GM21390 (cell line): ENCODE measurements around the gene CBLIF.
"Not testable (repeated sequence)": the region's sequence is repeated elsewhere in the genome, so short reads cannot be mapped to it uniquely, and the experiment has no call there.

Source experiments
- ATAC-seq: cut with Tn5 transposase; IDR thresholded peaks from one replicate; pipeline ENCODE4 v1.9.1; 2021; ENCODE audit not compliant: unreplicated experiment

The CBLIF gene

DNA sequence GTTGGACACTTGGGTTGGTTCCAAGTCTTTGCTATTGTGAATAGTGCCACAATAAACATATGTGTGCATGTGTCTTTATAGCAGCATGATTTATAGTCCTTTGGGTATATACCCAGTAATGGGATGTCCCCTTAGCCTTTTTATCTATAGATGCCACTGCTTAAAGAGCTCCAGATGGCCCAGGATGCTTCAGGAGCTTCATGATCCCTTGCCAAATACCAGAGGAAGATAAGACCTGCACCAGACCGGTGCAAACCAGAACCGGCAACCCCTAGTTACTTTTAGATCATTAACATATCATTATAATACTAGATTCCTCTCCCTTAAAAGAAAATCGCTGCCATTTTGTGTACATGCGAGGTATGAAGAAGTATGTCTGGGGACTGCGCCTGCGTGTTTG is 3.1 kb upstream of the CBLIF start:
- not testable (repeated sequence) for ATAC-seq

DNA sequence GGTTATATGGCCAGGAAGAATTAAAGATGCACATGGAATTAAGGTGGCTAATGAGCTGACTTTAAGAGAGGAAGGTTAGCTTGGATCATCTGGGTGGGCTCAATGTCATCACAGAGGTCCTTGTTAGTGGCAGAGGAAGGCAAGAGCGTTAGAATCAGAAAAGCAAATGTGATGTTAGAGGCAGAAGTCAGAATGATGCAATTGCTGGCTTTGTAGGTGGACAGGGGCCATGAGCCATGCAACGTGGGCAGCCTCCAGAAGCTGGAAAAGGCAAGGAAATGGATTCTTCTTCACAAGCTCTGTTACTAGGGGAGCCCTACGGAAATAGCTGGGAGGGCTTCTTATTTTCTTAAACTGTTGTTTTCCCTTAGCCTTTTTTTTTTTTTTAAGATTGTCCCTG is 2.3 kb upstream of the CBLIF start:
- no peak for ATAC-seq

DNA sequence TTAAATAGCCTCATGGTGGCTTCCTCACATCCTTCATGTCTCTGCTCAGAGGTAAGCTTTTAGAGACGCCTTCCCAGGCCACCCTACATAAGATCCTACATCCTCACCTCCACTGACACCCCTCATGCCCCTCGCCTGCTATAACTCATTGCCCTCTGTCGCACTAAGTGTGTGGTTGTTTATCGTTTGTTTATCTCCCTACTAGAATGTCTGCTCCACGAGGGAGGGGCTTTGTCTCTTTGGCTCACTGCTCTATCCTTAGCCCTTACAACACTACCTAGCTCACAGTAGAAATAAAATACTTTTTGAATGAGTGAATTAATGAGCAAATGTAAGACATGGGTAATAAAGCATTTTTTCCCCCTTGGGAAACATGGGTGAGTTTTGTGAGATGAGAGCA is 1.3 kb upstream of the CBLIF start:
- ATAC-seq, result no peak

DNA sequence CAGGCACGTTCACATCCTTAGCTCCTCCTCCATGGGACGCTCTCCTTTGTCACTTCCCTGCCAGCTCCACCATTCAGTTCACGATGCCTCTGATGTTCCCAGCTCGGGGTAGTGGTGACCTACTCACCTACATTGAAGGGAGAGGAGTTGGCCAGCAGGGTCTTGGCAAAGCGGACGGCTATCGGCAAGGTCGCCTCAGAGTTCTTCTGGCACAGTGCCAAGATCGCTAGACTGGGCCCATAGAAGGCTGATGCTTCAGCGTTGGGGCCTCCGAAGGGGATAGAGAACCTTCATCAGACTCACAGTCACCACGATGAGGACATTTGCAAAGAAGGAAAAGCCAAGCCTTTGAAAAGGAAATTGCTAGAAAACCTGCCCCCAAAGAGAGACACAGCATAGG is 3.0 kb downstream of the CBLIF start:
- no peak for ATAC-seq

DNA sequence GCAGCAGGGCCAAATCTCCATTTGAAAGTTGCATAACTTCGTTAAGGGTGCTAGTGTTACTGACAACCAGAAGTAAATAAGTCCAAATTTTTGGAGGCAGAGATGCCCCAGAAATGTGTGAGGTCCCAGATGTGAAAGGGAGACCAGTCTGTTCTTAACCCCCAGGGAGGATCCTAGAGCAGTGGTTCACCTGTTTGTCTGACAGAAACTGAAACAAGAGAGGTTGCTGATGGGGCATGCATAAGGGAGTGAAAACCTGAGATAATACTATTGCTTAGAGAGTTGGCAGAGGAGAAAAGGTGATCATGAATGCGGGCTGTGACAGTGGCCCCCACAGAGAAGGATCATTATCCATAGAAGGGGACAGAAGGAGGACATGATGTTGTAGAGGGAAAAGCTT is 3.8 kb downstream of the CBLIF start:
- peak; percentile 53 for ATAC-seq

DNA sequence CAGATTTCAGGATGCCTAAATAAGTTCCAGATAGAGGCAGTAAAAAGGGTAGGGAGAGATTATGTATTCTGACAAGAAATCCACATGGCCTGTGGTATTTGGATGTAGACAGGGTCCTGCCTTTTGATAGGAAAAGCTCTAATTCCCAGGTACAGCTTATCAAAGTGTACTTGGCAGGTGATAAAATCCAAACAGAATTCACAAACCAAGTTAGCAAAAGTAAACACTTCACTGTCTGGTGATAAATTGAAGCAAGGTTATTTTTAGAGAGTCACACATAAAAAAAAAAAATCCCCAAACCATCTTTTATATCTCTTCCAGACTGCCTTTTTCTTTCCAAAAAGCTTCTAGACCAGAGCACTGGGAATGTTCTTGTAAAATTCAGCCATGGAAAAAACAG is 5.7 kb downstream of the CBLIF start:
- no peak for ATAC-seq

DNA sequence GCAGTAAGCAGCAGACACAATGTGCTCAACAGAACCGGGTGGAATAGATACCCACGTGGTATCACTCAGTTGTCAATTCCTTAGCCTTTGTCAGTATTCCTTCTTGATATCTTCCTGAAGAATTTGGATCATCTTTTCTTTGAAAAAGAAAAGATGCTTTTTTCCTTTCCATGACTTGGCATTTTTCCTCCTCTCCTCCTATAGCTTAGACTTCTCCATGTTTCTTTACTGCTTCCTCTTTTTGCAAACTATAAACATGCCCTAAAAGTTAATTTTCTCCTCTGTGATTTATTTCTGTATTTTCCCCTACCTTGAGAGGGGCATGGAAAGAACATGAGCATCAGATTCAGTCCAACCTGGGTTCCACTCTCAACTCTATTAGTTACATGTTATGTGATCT is 11.7 kb downstream of the CBLIF start:
- ATAC-seq, result no peak

DNA sequence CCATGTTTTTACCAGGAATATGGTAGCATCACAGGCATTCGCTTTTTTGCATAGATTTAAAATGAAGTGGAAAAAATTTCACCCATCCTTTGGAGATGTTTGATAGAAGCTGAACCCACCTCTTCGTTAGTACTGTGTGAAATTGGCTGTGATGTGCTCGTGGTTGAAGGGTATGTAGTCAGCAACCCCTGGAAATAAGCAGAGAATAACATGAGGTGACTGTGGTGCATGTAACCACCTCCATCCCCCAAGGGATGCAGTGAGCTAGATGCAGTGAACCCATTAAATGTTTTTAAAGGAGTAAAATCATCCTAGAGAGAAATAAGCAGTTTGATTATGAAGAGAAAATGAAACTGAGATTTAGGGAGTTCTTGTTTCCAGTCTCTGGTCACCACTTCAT is 15.9 kb downstream of the CBLIF start:
- ATAC-seq, result no peak

DNA sequence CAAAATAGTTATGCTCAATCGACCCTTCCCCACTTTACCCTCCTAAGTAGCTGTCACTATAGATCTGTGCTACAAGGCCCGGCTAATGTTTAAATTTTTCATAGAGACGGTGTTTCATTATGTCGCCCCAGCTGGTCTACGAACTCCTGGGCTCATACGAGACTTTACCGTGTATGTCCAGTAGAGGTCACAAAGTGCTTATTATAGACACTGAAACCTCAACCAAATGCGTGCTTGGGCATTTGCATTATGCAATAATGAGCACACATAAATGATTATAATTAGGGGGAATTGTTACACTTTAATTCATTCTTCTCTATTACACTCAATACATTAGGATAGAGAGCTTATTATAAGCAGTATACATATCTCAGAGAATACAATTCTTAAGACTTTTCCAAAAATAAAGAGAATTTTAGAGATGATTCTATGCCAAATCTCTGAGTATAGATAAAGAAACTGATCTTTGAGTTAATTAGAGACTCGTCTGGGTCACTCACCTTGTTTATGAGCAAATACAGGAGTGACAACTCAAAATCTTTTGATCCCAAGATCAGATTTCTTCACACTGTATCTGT is 22.2 kb downstream of the CBLIF start:
- ATAC-seq, result peak; percentile 84

DNA sequence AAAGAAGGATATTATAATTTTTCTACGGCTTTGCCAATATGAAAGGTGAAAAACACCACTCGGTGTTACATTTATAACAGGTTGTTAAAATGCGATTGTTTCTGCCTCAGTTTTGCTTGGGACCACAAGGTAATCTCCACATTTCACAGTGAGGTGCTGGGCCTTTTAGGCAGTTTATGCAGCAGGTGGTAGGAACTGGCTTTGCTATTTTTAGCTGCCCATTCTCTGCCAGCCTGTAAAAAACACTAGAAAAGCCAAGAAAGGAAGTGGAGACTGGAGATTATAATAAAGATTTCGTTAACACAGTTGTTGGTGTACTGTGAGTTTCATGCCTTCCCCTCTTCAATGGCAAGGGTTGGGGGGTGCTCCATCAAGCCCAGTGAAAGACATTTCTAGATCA is 26.7 kb downstream of the CBLIF start:
- no peak for ATAC-seq

DNA sequence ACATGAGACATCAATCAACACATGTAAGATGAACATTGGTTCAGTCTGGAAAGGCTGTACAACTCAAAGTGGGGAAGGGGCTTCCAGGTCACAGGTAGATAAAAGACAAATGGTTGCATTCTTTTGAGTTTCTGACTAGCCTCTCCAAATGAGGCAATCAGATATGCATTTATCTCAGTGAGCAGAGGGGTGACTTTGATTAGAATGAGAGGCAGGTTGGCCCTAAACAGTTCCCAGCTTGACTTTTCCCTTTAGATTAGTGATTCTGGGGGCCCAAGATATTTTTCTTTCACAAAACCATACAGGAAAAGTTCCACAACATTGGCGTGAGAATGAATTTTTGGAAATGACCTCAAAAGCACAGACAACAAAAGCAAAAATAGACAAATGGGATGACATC is 28.9 kb downstream of the CBLIF start:
- not testable (repeated sequence) for ATAC-seq

DNA sequence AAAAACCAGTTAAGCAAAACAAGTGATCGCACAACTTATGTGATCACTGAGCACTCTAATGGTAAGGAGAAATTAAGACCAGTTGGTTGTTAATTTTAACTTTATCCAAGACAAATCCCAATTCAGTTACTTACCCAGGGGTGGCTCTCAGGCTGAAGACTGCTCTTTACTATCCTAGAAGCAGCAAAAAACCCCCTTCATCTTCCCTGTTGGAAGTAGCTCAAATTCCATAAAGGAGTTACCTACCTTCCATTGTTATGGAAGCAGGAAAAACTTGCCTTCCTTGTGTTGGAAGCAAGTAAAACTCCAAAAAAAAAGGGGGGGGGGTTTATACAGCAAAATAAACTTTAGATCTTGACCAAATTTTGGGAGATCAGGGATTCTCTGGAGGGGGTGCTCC is 29.5 kb downstream of the CBLIF start:
- ATAC-seq, result no peak

DNA sequence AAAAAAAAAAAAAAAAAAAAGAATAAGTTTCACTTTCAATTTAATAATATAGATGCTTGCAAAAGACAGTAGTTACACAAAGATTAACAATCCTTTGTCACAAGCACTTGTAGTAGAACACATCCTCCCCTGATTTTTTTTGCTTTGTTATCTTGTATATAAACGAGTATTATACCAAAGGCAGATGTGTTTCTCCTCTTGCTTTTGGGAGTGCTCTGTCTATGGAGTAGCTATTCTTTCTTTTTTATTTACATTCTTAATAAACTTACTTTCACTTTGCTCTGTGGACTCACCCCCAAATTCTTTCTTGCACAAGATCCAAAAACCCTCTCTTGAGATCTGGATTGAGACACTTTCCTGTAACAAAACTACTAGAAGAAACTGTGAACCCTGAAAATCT is 31.3 kb downstream of the CBLIF start:
- ATAC-seq, result no peak

DNA sequence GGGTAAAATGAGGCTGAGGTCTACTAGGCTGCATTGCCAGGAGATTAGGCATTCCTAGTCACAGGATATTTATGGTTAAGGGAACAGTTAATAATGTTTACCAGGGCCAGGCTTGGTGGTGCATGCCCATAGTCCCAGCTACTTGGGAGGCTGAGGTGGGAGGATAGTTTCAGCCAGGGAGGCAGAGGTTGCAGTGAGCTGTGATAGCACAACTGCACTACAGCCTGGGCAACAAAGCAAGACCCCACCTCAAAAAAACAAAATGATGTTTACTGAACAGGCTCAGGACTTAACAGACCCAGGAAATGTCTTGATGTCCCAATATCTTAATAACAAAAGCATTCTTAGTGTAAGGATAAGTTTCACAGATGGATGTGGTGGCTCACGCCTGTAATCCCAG is 31.9 kb downstream of the CBLIF start:
- ATAC-seq, result no peak

DNA sequence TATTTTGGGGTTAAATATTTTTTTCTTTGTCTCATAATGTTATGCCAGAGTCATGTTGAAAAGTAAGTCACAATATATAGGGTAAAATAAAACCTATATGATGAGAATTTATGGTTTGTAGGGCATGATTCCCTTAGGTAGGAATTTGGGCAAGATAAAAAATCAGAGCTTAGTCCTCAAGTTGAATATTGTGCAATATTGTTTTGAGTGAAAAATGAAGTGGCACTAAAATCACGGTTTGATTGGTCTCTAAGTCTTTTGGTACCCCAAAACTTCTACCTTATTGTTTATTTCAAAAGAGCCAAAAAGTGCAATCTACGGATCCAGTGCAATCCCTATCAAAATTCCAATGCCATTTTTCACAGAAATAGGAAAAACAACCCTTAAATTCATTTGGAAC is 33.1 kb downstream of the CBLIF start:
- ATAC-seq, result no peak

DNA sequence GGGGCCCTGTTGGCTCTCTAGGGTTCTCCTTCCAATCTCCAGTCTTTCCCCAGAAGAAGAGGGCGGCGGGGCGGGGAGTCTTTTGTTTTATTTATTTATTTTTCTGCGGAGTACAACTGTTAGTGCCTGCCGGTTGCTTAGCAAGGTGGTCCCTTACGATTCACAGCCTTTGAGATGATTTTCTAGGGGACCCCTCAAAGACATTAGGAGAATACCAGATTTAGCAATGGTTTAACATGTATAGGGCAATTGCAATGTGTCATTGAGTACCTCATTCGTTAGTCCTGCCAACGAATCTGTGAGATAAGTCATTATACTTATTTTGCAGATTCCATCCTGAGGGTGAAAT is 34.4 kb downstream of the CBLIF start:
- ATAC-seq, result peak; percentile 3

DNA sequence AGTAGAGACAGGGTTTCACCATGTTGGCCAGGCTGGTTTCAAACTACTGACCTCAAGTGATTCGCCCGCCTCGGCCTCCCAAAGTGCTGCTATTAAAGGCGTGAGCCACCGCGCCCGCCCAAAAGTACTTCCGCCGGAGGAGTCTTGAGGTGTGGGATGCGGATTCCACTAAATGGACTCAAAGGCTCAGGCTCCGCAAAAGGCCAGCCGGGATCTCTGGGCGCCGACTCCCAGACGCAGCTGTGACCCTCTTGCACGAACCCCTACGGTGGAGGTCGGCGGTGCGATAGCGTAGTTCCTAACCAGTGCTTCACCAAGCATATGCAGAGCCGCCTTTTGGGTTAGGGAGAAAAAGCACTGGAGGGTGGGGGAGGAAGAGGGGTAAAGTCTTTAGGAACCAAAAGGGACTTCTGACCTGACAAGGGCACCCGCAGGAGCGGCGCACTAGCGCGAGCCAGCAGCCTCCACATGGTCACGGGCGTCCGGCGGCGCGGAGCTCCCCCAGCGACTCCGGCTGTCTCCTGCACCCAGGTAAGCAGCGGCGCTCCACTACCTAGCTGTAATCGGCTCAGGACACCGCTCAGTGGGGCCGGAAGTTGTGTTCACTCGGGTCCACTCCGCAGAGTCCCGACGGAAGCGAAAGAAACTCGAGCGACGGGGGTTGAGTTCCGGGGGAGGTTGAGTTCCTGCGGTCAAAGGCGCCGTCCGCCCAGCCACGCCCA is 34.9 kb downstream of the CBLIF start, which contains the start of gene MRPL16:
Gene MRPL16 (minus strand): TSS at position 590 of the 722 bp plus-strand sequence. CDS start 120 bp downstream, at position 470.
- peak; percentile 97 for ATAC-seq

DNA sequence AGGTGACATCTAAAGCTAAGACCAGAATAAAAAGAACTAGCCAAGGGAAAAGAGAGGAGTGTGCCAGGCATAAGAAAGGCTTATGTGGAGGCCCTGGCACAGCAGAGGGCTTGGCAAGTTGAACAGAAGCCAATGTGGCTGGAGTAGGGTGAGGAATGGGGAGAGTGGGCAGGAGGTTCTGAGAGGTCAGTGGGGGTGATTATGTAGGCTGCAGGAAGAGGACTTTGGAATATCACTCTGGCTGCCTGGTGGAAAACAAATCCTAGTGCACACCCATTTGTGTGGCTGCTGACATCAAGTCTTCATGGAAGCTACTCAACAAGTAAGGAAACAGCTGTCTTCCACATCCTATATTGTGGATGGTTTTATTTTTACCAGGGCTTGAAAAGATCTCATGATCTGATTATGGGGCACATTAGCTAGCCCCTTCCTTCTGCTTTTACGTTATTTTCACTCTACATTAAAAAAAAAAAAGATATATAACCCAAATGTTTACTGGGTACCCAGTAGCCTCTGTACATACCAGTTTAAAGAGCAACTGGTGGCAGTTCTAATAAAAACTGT is 38.2 kb downstream of the CBLIF start:
- no peak for ATAC-seq

DNA sequence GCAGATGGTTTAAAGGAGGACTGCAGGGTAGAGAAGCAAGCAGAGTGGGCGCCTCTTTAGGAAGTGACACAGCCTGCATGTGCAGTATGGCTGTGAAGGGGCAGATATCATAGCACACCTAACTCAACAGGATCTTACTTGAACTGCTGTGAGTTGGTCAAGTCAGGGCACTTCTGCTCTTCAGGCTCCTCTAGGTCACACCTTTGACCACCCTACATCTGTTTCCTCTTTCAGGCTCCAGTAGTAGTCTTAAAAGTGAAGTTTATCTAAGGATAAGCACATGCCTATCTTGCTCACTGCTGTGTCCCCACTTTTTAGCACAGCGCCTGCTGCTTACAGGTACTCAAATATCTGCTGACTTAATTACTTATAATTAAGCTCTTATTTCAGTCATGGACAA is 41.2 kb downstream of the CBLIF start:
- no peak for ATAC-seq

DNA sequence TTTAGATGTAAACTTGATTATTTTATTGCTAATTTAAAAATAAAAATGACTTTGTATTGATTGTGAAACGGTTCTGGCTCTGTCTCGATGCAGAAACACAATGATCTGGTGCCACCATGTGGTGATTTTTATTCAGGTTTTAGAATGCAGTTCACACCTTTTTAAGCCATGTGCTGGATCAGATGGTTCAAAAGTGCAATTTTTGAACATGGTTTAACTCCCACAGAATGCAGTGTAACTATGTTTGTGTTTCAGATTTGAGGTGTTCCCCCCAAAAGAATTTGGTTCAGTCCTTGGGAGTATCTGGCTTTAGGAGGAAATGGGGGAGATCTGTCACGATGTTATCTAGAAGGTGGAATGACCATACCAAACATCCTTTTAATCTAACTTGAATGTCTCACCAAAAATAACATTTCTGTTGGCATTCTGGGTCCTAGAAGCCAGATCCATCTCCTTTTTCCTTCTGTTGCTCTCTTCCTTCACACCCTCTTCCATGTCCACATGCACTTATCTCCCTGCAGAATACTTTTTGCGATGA is 42.6 kb downstream of the CBLIF start:
- ATAC-seq, result peak; percentile 82

DNA sequence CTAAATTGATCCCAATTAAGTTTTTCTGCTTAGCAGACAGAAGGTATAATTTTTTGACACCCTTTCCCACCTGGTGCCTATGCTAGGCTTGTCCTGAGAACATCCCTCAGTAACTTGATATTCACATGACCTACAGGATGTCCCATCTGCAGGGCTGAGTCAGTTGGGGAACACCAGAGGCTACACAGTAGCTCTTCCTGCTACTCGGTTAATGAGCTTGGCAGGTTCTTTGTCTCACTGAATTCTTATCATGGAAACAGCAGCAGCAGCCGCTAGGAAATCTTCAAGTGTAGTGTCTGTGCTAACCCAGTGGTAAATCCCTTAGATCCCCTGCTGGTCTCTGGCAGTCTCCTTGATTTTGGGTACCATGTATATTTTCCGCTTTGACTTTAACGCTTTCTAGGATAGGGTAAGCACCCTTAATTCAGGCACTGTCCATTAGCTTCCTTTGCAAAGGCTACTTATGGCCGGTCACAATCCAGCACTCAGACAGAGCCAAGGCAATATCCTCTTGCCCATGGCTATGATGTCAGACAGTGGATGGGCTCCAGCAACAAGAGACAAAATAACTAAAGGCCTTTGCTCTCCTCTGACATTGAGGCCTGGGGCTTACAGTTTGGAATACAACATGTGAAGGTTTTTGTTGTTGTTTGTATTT is 43.2 kb downstream of the CBLIF start:
- peak; percentile 18 for ATAC-seq

DNA sequence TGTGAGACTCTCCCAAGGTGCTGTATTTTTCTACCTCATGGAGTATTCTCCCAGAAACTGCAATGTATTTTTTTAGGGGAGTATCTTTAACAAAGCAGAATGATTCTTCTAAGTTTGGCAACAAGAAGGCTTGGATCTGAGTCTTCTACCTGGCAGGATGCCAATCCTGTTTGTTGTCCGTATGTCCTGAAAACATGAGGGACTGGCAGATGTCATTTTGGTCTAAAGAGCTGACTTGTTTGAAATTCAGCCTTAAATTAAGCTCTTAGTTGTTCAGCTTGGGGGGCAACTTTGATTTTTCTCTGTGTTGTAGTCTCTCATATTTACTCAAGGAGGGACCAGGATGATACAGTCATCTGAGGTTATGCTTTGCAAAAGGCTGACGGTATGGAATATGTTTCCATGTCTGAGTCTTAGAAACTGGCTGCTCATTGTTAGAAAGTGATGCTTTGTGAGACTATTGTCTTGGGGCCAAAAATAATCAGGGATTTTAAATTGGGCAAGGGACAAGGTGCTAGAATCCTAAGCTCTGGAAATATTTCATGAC is 44.1 kb downstream of the CBLIF start:
- ATAC-seq, result no peak
